GM13977 (cell line): ENCODE data around the gene RAPSN.

ENCODE experiments used
- DNase-seq: peaks from one replicate; pipeline ENCODE4 v3.0.0; 2012; ENCODE audit warnings: low spot score
- in situ Hi-C: fragments of 300-500 bp; cut with MboI; formaldehyde crosslinking; loops from one replicate; pipeline ENCODE4 v1.12.0; 2022; ENCODE audit warnings: low sequenced_read_pairs, low pct_unique_long_range_greater_than_20kb, mixed read lengths, inconsistent platforms; ENCODE audit not compliant: unreplicated experiment
- TF ChIP-seq, protein P1 (sequence below): IDR thresholded peaks from 2 replicates; pipeline ENCODE4 v1.5.1; 2012; ENCODE audit warnings: mild to moderate bottlenecking, control low read depth; ENCODE audit not compliant: insufficient read depth; ENCODE audit errors: extremely low read depth, missing control alignments

RAPSN gene

DNA sequence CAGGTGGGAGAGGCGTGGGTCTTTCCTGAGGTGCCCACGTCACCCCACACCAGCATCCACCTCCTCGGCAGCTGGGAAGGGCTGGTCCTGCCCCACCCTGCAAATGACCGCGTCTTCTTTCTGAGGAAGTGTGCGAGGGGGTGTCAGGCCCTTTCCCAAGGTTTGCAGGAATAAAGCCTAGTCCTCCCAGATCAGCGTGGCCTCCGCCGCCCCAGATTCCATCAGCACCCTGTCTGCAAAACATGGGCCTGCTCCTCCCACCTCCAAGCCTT is 55.0 kb downstream of the RAPSN start:
- TF ChIP-seq, protein P1, sequence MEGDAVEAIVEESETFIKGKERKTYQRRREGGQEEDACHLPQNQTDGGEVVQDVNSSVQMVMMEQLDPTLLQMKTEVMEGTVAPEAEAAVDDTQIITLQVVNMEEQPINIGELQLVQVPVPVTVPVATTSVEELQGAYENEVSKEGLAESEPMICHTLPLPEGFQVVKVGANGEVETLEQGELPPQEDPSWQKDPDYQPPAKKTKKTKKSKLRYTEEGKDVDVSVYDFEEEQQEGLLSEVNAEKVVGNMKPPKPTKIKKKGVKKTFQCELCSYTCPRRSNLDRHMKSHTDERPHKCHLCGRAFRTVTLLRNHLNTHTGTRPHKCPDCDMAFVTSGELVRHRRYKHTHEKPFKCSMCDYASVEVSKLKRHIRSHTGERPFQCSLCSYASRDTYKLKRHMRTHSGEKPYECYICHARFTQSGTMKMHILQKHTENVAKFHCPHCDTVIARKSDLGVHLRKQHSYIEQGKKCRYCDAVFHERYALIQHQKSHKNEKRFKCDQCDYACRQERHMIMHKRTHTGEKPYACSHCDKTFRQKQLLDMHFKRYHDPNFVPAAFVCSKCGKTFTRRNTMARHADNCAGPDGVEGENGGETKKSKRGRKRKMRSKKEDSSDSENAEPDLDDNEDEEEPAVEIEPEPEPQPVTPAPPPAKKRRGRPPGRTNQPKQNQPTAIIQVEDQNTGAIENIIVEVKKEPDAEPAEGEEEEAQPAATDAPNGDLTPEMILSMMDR = no peak
- in situ Hi-C loops = no loop called here
- DNase-seq = no peak

DNA sequence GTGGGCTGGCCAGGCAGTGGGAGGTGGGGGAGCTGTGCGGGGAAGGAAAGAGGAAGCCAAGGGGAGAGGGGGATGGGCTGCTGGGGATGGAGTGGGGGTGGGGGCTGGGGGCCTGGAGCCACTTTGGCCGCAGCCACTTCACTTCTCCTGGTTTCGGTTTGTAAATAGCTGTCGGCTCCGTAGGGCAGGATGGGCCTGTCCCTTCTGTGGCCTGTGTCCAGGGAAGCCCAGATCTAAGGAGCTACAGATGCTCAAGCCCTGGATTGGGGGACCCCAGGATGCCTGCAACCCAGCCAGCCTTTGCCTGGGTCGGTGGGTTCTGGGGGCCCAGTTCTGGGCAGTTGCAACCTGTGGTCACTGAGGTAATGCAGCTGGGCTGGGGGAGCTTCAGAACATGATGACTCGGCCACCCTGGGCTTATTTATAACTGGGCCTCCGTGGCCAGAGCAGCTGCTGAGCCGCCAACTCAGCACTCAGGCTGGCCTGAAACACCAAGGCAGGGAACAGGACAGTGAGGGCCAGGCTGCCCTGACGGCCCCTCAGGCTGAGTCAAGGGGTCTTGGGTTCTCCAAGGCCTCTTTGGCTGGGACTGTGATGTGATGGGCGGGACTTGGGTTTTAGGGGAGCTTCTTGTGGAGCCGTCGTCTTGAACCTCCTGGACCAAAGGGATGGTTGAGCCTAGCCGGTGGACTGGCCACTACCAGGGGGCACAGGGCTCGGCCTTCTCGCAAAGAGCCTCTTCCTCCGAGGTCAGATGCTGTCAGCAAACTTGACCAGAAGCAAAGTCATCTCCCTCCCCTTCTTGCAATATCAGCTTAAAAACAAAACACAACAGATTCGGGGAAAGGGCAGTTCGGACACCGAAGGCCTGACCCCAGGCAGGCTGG is 55.5 kb downstream of the RAPSN start:
- DNase-seq = peak; percentile 63
- TF ChIP-seq, protein P1 = no peak
- in situ Hi-C loops = no loop called here

DNA sequence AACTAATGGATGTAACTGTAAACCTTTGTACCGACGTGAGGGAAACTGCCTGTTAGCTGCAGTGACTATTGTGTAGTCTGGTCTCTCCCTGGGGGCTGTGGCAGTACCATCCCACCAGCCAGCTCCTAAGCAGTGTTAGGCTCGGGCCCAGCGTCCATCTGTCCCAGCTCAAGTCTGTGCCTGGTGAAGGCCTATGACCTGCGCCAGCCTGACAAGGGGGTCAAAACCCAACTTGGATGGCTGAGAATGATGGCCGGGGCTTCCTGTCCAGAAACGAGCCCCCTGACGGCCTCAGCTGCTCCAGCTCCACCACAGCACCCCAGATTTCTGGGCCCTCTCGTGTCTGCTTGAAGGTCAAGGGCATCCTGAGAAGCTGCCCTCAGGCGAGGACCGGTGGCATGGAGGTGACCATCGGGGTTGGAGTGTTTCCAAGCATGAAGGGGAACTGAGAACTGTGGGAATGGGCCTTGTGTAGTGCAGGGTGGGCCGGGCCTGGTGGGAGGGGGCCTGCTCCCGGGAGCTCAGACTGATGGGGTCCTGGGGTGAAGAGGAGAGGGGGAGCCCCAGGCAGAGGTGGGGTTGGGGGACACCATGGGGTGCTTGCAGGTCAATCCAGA is 56.3 kb downstream of the RAPSN start:
- peak; percentile 24 for DNase-seq
- in situ Hi-C loops = no loop called here
- TF ChIP-seq, protein P1 = no peak

DNA sequence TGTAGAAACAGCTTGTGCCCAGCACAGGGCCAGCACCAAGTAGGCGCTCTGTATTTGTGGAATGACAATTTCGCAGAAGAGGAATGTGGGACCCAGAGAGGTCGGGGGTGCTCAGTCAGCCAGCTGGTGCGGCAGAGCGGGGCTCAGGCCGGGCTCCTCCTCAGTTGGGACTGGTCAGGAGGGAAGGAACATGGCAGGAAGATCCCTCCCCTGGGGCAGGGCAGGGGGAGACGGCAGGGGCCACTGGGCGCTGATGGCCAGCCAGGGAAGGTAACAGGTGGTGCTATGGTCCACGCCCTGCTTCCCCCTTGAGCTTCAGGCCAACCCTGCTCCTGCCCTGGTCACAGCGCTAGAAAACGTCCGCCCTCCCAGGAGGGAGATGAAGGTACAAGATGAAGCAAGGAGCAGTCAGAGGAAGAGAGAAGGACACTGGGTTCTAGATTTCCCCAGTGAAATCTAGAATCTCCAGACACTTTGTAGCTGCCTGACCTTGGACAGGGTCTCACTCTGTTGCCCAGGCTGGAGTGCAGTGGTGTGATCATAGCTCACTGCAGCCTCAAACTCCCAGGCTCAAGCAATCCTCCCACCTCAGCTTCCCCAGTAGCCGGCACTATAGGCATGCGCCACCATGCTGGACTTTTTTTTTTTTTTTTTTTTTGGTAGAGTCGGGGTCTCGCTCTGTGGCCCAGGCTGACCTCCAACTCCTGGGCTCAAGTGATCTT is 57.1 kb downstream of the RAPSN start:
- TF ChIP-seq, protein P1 = no peak
- in situ Hi-C loops = no loop called here
- no peak for DNase-seq

DNA sequence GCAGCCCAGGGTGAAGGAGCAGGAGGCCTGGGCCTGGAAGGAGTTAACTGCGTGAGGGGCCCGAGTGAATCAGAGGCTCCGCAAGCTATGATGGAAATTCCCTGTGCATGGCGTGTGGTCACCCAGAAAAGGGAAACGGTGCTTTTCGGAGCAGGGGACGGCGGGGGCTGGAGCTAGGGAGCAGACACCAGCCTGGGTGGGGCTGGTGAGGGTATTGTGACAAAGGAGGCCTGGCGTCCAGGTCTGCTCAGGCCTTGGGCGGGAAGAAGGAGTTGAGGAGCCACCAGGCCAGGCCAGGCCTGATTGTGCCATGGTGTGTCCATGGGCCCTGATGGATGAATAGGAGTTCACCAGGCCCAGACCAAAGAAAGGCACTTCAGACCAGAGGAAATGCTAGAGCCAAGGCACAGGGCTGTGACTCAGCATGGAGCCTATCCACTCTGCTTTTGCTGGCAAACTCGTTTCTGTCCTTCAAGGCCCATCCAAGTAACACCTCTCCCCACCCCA is 57.8 kb downstream of the RAPSN start:
- in situ Hi-C loops = no loop called here
- TF ChIP-seq, protein P1 = no peak
- no peak for DNase-seq

DNA sequence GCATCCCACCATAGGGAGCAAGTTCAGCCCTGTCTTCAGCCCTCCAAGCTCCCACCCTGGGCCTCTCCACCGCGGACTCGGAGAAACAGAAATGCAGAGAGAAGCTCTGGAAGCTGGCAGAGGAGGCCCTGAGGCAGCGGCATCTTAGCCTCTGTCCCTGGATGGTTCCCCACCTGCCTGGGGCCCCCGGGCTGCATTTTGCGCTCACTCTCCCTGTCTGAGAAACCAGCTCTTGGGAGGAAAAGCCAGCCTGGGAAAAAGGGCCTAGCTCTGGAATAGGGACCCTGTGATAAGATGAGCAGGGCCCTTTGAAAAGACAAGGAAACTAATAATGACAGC is 58.5 kb downstream of the RAPSN start:
- TF ChIP-seq, protein P1 = no peak
- no peak for DNase-seq
- in situ Hi-C loops = no loop called here
